Lower leg skin (tissue), 4 donors: ENCODE results near the gene ZNF777. TPM values are rescaled to one million over a fixed set of nuclear protein-coding genes. Genes with fewer than 3 reads are reported as not detected.

Experiments
- DNase-seq, 2 donors: peaks; one replicate each; pipeline ENCODE4 v3.0.0-alpha.2; 2019; ENCODE audit warnings: low spot score in 2 of 2
- H3K4me3 ChIP-seq: fragments of 200-600 bp; sonication (generic); 2 replicates; pipeline ENCODE4 v1.5.1; 2017; ENCODE audit warnings: mild to moderate bottlenecking, low read depth; ENCODE audit not compliant: poor library complexity, severe bottlenecking
- POLR2A ChIP-seq, 2 donors: fragments of 450-650 bp; IDR thresholded peaks; one replicate each; pipeline ENCODE4 v1.6.1; 2016 to 2017; ENCODE audit warnings: antibody characterized with exemption in 2 of 2, mild to moderate bottlenecking in 1 of 2, moderate library complexity in 1 of 2
- WGBS, 2 donors: methylation state at CpG; one replicate each; pipeline ENCODE4 v1.1.5; 2018; 5-methylcytosine and 5-hydroxymethylcytosine counted together
- intact Hi-C: fragments of 100-400 bp; cut with DNase I; formaldehyde crosslinking; loops from one replicate; pipeline ENCODE4 v1.15.0; 2023; ENCODE audit warnings: low total_unique reads
- total RNA-seq, 4 donors: library from RNA; depleted of rRNA; stranded (reverse); fragments of >200 nt; gene quantifications; one replicate each; pipeline ENCODE4 v1.1.0, GENCODE V29; 2016
- TF ChIP-seq, protein P1 (sequence below), 3 donors: fragments of 450-650 bp; IDR thresholded peaks; one replicate each; pipeline ENCODE4 v1.5.1; 2016; ENCODE audit warnings: antibody characterized with exemption in 3 of 3, mild to moderate bottlenecking in 3 of 3, moderate library complexity in 2 of 3

ZNF777 gene
- total RNA-seq, 4 donors from 2014 or later = 10.6 to 18.7 (median 15.4) TPM

GRCh38 chr7:149431486-149432120 lies 29.3 kb downstream of the ZNF777 start:
- no peak overlapping the region for H3K4me3 ChIP-seq
- no peak for DNase-seq
- TF ChIP-seq, protein P1, sequence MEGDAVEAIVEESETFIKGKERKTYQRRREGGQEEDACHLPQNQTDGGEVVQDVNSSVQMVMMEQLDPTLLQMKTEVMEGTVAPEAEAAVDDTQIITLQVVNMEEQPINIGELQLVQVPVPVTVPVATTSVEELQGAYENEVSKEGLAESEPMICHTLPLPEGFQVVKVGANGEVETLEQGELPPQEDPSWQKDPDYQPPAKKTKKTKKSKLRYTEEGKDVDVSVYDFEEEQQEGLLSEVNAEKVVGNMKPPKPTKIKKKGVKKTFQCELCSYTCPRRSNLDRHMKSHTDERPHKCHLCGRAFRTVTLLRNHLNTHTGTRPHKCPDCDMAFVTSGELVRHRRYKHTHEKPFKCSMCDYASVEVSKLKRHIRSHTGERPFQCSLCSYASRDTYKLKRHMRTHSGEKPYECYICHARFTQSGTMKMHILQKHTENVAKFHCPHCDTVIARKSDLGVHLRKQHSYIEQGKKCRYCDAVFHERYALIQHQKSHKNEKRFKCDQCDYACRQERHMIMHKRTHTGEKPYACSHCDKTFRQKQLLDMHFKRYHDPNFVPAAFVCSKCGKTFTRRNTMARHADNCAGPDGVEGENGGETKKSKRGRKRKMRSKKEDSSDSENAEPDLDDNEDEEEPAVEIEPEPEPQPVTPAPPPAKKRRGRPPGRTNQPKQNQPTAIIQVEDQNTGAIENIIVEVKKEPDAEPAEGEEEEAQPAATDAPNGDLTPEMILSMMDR (IDR thresholded peaks at IDR 0.05) = no peak
- TF ChIP-seq POLR2A (IDR thresholded peaks at IDR 0.05) = no peak
- intact Hi-C loops = no loop called here
- WGBS, 2 donors = 92 to 95% methylated on average over 52 to 62 of the region's 66 CpGs

DNA sequence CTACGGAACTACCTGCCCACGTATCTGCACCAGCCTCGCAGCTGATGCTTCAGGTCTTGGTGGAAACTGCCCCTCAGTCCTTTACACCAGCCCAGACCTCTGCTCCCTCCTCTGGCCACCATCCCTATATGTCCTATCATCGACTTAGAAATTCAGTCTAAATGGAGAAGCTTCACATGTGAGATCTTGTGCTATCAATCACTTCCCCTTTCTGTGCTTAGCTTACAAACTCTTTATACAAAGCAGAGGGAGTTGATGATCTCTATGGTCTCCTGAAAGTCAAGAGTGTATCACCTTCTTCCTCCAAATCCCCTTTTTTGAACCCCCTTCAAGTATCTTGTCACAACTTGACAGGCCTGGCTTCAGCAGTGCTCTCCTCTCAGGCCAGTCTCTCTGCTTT lies 30.7 kb downstream of the ZNF777 start:
- intact Hi-C loops = no loop called here
- WGBS, 2 donors = 90 to 93% methylated on average over 4 of the region's 4 CpGs
- TF ChIP-seq, protein P1 (IDR thresholded peaks at IDR 0.05) = no peak
- TF ChIP-seq POLR2A (IDR thresholded peaks at IDR 0.05) = no peak
- H3K4me3 ChIP-seq = no peak overlapping the region
- no peak for DNase-seq

- intact Hi-C loops = no loop called here
- TF ChIP-seq, protein P1 (IDR thresholded peaks at IDR 0.05) = no peak
- no peak for TF ChIP-seq POLR2A (IDR thresholded peaks at IDR 0.05)
- no peak overlapping the region for H3K4me3 ChIP-seq
- 87 to 93% methylated on average over 2 of the region's 2 CpGs for WGBS, 2 donors
- DNase-seq = no peak
Observed at GRCh38 chr7:149427893-149428292, 33.0 kb downstream of the ZNF777 start.

- TF ChIP-seq, protein P1 (IDR thresholded peaks at IDR 0.05) = no peak
- no peak for TF ChIP-seq POLR2A (IDR thresholded peaks at IDR 0.05)
- 80 to 85% methylated on average over 4 of the region's 4 CpGs for WGBS, 2 donors
- intact Hi-C loops = no loop called here
- DNase-seq = no peak
- H3K4me3 ChIP-seq = no peak overlapping the region
Observed at GRCh38 chr7:149427096-149427680, 33.7 kb downstream of the ZNF777 start.

DNA sequence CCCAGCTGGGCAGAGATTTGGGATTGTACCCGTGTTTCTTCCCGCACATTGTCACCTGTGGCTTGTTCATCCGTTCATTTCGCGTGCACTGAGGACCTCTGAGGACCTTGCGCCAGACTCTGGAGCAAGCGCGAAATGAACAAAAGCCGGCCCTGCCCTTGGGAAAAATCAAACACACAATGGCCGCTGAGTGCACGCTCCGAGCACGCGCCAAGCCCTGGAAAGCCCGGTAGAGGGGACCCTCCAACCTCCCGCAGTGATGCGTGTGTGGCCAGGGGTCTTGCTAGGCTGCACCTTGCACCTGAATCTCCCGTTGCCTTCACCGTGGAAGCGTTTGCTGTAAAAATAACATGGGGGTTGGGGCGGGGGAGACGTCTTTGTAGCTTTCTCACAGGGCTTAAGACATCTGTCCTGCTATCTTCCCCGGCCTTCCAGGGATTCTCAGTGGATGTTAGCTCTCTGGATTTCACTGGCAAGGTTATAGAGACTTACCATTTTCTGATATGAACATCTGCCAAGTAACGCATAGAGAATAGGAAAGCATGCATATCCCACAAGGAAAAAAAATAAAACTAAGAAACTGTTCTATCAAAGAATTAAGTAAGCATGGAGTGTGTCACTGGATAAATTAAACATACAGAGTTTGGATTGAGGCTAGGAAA lies 37.3 kb downstream of the ZNF777 start:
- H3K4me3 ChIP-seq = no peak overlapping the region
- 35 to 59% methylated on average over 24 of the region's 24 CpGs for WGBS, 2 donors
- no peak for TF ChIP-seq POLR2A (IDR thresholded peaks at IDR 0.05)
- TF ChIP-seq, protein P1 (IDR thresholded peaks at IDR 0.05) = no peak
- intact Hi-C loops = no loop called here
- no peak for DNase-seq
